ENCODE data around the gene CYP2E1. TPM values are rescaled to one million over a fixed set of nuclear protein-coding genes. Genes with fewer than 3 reads are reported as not detected.
"Not testable (repeated sequence)": the region's sequence is repeated elsewhere in the genome, so short reads cannot be mapped to it uniquely, and the experiment has no call there.

The CYP2E1 gene
- total RNA-seq, 4 donors from 2014 or later, result 0.83 to 0.98 (median 0.87) TPM

DNA sequence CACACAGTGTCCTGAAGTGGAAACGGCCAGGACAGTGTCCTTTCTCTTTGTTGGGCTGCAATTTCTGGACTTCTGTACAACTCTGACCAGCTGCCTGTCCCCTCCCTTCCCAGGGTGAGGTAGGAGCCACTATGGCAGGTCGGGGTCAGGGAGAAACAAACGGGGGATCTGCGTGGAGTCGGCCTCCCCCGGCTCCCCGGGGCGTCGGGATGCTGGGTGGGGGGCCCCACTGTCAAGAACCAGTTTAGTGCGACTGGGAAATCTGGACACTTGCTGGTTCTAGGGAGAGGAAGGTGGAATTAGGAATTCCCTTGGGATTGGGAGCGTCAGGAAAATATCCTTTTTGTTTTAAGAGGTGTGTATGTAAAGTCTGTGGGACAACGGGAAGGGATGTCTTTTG is 37.7 kb downstream of the CYP2E1 start:
- intact Hi-C loops (cut with DNase I), result no loop called here
- Histone ChIP-seq H3K36me3 (no peaks in the 10 kb centered on the region), H3K9me3 (peaks cover 0 to 10% (median 4%) of the 10 kb centered on the region in 4 donors), H3K4me1 (peaks cover 0 to 5% (median 0%) of the 10 kb centered on the region in 4 donors), H3K27ac (replicated peaks in 1 of 4) (peak overlapping the region in 1 of 4 donors; percentile 75), H3K27me3 (peaks cover 0 to 45% (median 2%) of the 10 kb centered on the region in 4 donors), H3K4me3 (peak overlapping the region in 1 of 4 donors; percentile 53)
- TF ChIP-seq EP300 (IDR thresholded peaks at IDR 0.05) (no peak), POLR2AphosphoS5 (IDR thresholded peaks at IDR 0.05) (no peak), POLR2A (IDR thresholded peaks at IDR 0.05; ENCODE audit: low read depth) (no peak)
- TF ChIP-seq, protein P1, sequence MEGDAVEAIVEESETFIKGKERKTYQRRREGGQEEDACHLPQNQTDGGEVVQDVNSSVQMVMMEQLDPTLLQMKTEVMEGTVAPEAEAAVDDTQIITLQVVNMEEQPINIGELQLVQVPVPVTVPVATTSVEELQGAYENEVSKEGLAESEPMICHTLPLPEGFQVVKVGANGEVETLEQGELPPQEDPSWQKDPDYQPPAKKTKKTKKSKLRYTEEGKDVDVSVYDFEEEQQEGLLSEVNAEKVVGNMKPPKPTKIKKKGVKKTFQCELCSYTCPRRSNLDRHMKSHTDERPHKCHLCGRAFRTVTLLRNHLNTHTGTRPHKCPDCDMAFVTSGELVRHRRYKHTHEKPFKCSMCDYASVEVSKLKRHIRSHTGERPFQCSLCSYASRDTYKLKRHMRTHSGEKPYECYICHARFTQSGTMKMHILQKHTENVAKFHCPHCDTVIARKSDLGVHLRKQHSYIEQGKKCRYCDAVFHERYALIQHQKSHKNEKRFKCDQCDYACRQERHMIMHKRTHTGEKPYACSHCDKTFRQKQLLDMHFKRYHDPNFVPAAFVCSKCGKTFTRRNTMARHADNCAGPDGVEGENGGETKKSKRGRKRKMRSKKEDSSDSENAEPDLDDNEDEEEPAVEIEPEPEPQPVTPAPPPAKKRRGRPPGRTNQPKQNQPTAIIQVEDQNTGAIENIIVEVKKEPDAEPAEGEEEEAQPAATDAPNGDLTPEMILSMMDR (IDR thresholded peaks at IDR 0.05), result no peak
- no peak for DNase-seq (ENCODE audit: extremely low spot score)
- WGBS, result 85% methylated on average over 12 of the region's 12 CpGs

DNA sequence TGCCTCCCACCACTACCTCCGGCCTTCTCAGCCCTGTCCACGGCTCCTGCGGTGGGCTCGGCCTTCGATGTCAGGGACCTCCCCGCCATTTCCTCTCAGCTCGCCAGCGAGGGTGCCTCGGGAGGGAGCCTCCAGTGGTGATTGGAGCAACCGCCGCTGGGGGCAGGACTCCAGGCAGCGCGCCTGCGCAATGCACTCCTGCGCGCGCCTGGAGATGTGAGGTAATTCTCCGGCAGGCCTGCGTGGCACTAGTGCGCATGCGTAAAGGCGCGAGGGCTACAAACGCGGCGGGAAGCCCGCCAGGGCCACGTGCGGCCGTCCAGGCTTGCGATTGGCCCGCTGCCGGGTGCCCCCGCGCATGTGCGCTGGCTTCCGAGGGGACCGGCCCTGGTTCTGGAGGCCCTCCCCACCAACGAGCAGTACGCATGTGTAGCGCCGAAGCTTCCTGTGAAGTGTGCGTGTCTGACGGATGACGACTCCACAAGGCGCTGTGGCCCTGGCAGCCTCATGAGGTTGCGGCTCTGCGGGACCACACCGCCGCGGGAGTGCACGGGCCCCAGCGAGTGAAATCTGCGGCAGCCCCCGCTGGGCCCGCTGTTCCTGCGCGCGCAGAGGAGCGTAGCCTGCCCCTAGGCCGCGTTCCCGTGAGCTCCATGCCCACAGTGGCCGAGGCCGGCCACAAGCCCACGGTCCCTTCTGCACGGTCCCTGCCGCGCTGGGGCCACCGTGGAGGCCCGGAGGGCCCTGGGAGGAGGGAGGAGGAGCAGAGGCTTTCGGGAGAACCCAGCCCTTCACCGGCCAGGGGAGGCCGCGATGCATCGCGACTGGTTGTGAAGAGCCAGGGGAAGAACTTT is 38.5 kb downstream of the CYP2E1 start, which contains the start of gene SYCE1:
TSS of gene SYCE1 (minus strand) at position 143 of the 854 bp plus-strand sequence. CDS start at position 89, 54 bp downstream.
- TF ChIP-seq POLR2A (IDR thresholded peaks at IDR 0.05; ENCODE audit: low read depth), result no peak
- TF ChIP-seq, protein P1 (IDR thresholded peaks at IDR 0.05), result peak in 1 of 3 experiments; percentile 26
- peaks cover 0 to 43% (median 2%) of the 10 kb centered on the region in 4 donors for H3K27me3 ChIP-seq
- DNase-seq (ENCODE audit: extremely low spot score), result peak; percentile 90
- H3K4me3 ChIP-seq, result peak within 1 kb of the TSS in 1 of 4 donors; percentile 53
- peak within 1 kb of the TSS in 1 of 4 donors; percentile 75 for H3K27ac ChIP-seq (replicated peaks in 1 of 4)
- intact Hi-C loops (cut with DNase I), result no loop called here
- peaks cover 0 to 10% (median 4%) of the 10 kb centered on the region in 4 donors for H3K9me3 ChIP-seq
- H3K36me3 ChIP-seq, result no peaks in the 10 kb centered on the region
- H3K4me1 ChIP-seq, result peaks cover 0 to 5% (median 0%) of the 10 kb centered on the region in 4 donors
- 73% methylated on average over 46 of the region's 77 CpGs for WGBS

DNA sequence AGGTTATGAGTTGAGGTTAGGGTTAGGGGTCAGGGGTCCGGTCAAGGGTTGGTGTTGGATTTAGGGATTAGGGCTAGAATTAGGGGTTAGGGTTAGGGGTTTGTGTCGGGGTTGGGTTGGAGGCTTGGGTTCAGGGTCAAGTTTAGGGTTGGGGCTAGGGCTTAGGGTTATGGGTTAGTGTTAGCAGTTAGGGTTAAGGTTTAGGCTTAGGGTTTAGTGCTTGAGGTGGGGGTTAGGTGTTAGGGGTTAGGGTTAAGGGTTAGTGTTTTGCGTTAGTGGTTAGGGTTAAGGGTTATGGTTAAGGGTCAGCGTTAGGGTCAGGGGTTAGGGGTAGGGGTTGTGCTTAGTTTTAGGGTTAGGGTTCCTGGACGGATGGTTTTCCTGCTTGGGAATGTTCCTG is 40.0 kb downstream of the CYP2E1 start:
- no peak for TF ChIP-seq EP300 (IDR thresholded peaks at IDR 0.05)
- TF ChIP-seq POLR2AphosphoS5 (IDR thresholded peaks at IDR 0.05), result no peak
- TF ChIP-seq POLR2A (IDR thresholded peaks at IDR 0.05; ENCODE audit: low read depth), result no peak
- TF ChIP-seq, protein P1 (IDR thresholded peaks at IDR 0.05), result no peak
- Histone ChIP-seq H3K9me3 (peaks cover 0 to 10% (median 4%) of the 10 kb centered on the region in 4 donors), H3K27me3 (peaks cover 0 to 43% (median 2%) of the 10 kb centered on the region in 4 donors), H3K4me1 (peaks cover 0 to 5% (median 0%) of the 10 kb centered on the region in 4 donors), H3K36me3 (no peaks in the 10 kb centered on the region), H3K4me3 (no peak overlapping the region), H3K27ac (replicated peaks in 1 of 4) (no peak overlapping the region)
- peak; percentile 7 for DNase-seq (ENCODE audit: extremely low spot score)
- 80% methylated on average over 5 of the region's 5 CpGs for WGBS
- intact Hi-C loops (cut with DNase I), result no loop called here

DNA sequence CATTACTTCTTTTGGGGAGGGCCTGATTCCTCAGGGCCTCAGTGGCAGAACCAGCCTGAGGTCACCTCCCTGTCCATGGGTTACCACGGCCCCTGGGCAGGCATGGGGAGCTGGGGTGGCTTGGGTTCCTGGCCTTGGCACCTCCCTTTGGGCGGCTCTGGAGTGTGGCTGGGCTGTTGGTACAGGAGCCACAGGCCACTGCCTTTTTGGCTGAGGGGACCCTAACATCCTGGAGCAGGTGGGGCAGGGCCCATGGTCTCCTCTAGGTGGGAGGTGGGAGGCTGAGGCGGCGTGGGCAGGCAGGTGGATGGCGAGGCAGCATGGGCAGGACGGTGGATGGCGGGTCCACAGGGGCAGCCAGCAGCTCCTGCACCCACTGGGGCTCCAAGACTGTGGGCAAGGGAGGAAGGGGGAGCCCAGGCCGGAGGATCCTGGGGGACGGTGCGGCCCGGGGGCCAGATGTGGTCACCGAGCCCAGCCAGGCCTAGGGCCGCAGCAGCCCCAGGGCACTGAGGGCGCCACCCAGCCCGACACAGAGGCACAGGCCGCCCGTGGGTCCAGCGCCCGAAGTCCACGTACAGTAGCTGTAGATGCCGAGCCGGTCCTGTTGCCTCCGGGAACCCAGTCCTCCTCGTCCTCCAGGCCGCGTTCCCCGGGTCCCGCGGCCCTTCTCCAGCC is 40.6 kb downstream of the CYP2E1 start:
- H3K4me1 ChIP-seq, result peaks cover 0 to 5% (median 0%) of the 10 kb centered on the region in 4 donors
- TF ChIP-seq EP300 (IDR thresholded peaks at IDR 0.05) (no peak), POLR2A (IDR thresholded peaks at IDR 0.05; ENCODE audit: low read depth) (no peak)
- no peaks in the 10 kb centered on the region for H3K36me3 ChIP-seq
- H3K27me3 ChIP-seq, result peaks cover 0 to 43% (median 2%) of the 10 kb centered on the region in 4 donors
- DNase-seq (ENCODE audit: extremely low spot score), result peak; percentile 31
- 81% methylated on average over 13 of the region's 29 CpGs for WGBS
- intact Hi-C loops (cut with DNase I), result no loop called here
- H3K27ac ChIP-seq (replicated peaks in 1 of 4), result no peak overlapping the region
- H3K4me3 ChIP-seq, result no peak overlapping the region
- peaks cover 0 to 11% (median 6%) of the 10 kb centered on the region in 4 donors for H3K9me3 ChIP-seq

DNA sequence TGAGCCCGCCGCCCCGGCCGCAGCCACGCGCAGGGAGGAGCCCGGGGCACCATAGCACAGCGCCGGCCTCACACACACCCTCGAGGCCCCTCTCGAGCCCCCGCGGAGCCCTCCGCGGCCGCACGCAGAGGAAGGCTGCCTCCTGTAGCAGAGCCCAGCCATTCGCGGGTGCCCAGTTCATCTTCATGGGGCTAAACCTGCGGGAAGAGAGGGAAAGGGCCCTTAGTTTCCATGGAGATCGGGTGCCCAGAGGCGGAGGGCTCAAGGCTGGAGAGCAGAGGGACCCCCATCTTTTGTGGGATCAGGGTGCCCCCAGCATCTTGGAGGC is 41.1 kb downstream of the CYP2E1 start:
- TF ChIP-seq POLR2AphosphoS5 (IDR thresholded peaks at IDR 0.05) (no peak), POLR2A (IDR thresholded peaks at IDR 0.05; ENCODE audit: low read depth) (no peak), EP300 (IDR thresholded peaks at IDR 0.05) (no peak)
- TF ChIP-seq, protein P1 (IDR thresholded peaks at IDR 0.05), result no peak
- DNase-seq (ENCODE audit: extremely low spot score), result peak; percentile 21
- H3K36me3 ChIP-seq, result no peaks in the 10 kb centered on the region
- no peak overlapping the region for H3K4me3 ChIP-seq
- intact Hi-C loops (cut with DNase I), result no loop called here
- 83% methylated on average over 5 of the region's 22 CpGs for WGBS
- H3K27me3 ChIP-seq, result peaks cover 0 to 43% (median 2%) of the 10 kb centered on the region in 4 donors
- peaks cover 0 to 5% (median 0%) of the 10 kb centered on the region in 4 donors for H3K4me1 ChIP-seq
- H3K27ac ChIP-seq (replicated peaks in 1 of 4), result no peak overlapping the region
- H3K9me3 ChIP-seq, result peaks cover 0 to 16% (median 11%) of the 10 kb centered on the region in 4 donors

DNA sequence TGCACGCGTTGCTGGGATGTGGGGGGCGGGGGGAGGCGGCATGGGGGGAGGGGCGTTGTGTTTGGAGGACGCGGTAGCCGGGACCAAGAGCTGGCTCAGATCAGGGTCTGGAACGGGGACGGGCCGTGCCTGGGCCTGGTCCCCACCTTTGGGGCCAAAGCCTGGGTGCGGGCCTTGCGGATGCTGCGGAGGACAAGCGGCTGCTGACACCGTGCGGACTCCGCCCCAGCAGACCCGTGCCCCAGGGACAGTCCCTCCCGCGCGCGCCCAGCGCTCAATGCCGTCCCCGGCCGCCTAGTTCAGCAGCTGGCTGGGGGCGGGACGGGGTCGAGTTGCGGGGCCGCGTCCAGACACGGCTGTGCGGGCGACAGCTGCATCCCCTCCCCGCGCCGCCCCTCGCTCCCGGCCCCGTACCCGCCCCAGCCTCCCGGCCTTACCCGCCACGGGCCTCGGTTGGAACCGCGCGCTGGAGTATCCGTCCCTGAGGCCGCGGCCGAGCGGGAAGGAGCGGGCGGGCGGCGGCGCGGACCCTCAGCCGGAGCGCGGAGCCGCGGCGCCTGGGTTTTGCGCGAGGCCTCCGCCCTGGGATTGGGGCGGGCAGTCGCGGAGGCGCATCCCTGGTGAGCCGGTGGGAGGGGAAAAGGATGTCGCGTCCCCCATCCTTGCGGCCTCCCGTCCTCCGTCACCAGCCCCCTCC is 41.8 kb downstream of the CYP2E1 start:
- peaks cover 0 to 23% (median 16%) of the 10 kb centered on the region in 4 donors for H3K9me3 ChIP-seq
- intact Hi-C loops (cut with DNase I); H3K36me3 ChIP-seq; H3K4me3 ChIP-seq; H3K4me1 ChIP-seq; DNase-seq (ENCODE audit: extremely low spot score); H3K27ac ChIP-seq (replicated peaks in 1 of 4): not testable (repeated sequence)
- H3K27me3 ChIP-seq, result peaks cover 0 to 43% (median 2%) of the 10 kb centered on the region in 4 donors
- no CpG with 5 or more reads among the region's 80 CpGs for WGBS

DNA sequence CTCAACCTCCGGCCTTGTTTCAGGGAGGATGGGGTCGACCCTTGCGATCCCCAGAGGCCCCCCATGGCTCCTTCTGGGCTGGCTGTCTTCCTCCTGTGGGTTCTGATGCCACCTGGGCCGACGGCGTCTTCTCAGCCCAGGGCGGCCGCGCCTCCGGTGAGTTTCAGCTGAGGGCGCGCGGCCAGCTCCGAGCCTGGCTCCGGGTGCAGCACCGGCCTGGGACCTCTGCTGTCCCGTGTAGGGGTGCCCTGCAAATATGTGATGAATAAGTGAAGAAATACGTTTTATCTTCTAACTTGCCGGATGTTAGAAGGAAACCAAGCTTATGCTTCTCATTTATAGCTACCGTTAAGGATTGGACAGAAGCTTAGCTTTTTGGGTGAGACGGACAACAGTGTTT is 42.6 kb downstream of the CYP2E1 start:
- 83% methylated on average over 6 of the region's 21 CpGs for WGBS
- peaks cover 0 to 25% (median 18%) of the 10 kb centered on the region in 4 donors for H3K9me3 ChIP-seq
- H3K36me3 ChIP-seq; H3K4me3 ChIP-seq; H3K27ac ChIP-seq (replicated peaks in 1 of 4); H3K4me1 ChIP-seq; intact Hi-C loops (cut with DNase I): not testable (repeated sequence)
- H3K27me3 ChIP-seq, result peaks cover 0 to 39% (median 2%) of the 10 kb centered on the region in 4 donors
- DNase-seq (ENCODE audit: extremely low spot score), result peak; percentile 21
